Measurements from ENCODE around the gene TLK2. TPM values are rescaled to one million over a fixed set of nuclear protein-coding genes. Genes with fewer than 3 reads are reported as not detected.
"Not testable (repeated sequence)": the region's sequence is repeated elsewhere in the genome, so short reads cannot be mapped to it uniquely, and the experiment has no call there.

Gene TLK2
- total and polyA plus RNA-seq, 8 donors: 6.2 to 19.3 (median 13.3) TPM

DNA sequence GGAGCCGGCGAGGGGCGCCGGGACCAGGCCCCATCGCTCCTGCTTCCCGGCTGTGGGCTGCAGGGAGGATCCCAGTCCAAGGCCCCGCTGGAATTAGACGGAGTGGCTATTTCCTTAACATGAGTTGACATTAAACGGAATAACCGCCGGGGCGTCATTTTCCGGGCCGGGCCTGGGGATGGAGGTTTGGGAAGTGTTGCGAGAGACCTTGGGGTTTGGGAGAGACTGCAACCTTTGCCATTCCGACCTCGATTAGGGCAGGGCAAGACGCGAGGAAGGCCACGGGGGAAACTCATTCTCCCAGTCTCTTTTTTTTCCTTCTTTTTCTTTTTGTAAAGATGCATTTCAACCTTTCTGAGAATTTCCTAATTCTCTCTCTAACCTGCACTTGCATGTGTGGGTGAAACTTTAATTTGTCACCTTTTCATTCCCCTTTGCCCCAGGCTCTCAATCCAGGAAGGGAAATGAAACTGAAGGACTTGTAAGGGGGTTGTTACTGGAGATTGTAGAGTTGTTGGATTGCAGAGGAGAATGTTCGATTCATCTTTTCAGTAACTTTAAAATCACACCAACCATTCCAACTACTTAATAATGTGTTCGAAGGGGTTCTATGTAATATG, 1.1 kb downstream of the TLK2 start:
- H3K36me3 ChIP-seq; H3K27me3 ChIP-seq; intact Hi-C loops (cut with DNase I); H3K9me3 ChIP-seq: not testable (repeated sequence)
- ATAC-seq: peak in 3 of 4 donors; percentile 18 to 53 (median 35)
- Histone ChIP-seq H3K4me3 (peak overlapping the region; percentile 48 to 72 (median 65)), H3K4me1 (peaks cover 7 to 13% (median 10%) of the 10 kb centered on the region in 3 donors), H3K27ac (peak overlapping the region; percentile 73 to 87 (median 80))
- peak; percentile 32 for FAIRE-seq
- WGBS, 2 donors: 1 to 2% methylated on average over 16 to 20 of the region's 22 CpGs
- DNase-seq: peak in 5 of 6 donors; percentile 19 to 75 (median 42)

DNA sequence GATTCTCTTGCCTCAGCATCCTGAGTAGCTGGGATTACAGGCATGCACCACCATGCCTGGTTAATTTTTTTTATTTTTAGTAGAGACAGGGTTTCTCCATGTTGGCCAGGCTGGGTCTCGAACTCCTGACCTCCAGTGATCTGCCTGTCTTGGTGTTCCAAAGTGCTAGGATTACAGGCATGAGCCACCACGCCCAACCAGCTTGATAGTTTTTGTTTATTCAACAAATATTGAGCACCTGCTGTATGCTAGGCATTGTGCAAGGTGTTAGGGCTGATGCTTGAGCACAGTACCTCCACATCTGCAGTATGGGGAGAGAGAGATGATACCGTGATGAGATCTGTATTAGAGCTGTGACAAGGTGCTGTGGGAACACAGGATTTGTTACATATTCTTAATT, 3.9 kb downstream of the TLK2 start:
- DNase-seq: peak in 1 of 6 donors; percentile 5
- H3K36me3 ChIP-seq; H3K27me3 ChIP-seq; H3K4me3 ChIP-seq; H3K27ac ChIP-seq; intact Hi-C loops (cut with DNase I); FAIRE-seq; H3K9me3 ChIP-seq; ATAC-seq: not testable (repeated sequence)
- peaks cover 7 to 13% (median 10%) of the 10 kb centered on the region in 3 donors for H3K4me1 ChIP-seq
- WGBS, 2 donors: 74% methylated on average over 3 of the region's 3 CpGs

DNA sequence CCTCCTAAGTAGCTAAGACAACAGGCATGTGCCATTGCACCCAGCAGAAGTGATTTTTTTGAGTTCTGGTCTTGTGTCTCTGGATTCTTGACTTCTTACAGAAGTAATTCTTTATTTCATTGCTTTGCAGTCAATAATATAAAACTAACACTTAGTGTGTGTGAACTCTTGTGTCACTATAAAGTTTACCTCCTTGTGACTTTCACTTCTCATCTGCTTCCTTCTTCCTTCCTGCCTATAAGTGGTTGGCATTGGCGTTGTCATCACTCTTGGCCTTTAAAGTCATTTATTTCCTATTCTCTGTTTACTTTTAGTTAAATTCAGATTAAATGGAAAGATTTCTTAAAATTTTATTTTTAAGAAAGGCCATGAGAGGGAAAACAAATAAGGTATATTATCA, 12.4 kb downstream of the TLK2 start:
- 75 to 83% methylated on average over 1 of the region's 1 CpG for WGBS, 2 donors
- H3K4me3 ChIP-seq; DNase-seq; H3K27me3 ChIP-seq; H3K4me1 ChIP-seq; H3K9me3 ChIP-seq; H3K36me3 ChIP-seq; H3K27ac ChIP-seq; ATAC-seq; intact Hi-C loops (cut with DNase I); FAIRE-seq: not testable (repeated sequence)

DNA sequence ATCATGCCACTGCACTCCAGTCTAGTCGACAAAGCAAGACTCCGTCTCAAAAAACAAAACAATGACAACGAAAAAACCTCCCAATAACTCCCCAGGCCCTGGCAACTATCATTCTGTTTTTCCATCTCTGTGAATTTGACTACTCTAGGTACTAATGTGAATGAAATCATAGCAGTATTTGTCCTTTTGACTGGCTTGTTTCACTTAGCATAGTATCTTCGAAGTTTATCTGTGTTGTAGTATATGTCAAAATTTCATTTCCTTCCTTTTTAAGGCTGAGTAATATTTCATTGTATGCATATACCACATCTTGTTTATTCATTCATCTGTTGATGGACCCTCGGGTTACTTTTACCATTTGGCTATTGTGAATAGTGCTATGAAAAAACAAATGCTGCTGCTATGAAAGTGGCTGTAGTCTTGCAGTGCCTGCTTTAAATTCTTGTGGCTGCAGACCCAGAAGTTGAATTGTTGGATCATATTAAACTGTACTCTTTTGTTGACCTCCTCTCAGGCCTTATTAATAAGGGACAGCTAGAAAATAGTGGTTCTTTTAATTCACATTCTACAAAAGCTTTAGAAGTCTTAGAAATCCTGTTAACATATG, 14.5 kb downstream of the TLK2 start:
- WGBS, 2 donors: 88 to 89% methylated on average over 5 of the region's 5 CpGs
- H3K27ac ChIP-seq; H3K27me3 ChIP-seq; DNase-seq; ATAC-seq; H3K9me3 ChIP-seq; H3K4me3 ChIP-seq; H3K4me1 ChIP-seq; intact Hi-C loops (cut with DNase I); FAIRE-seq; H3K36me3 ChIP-seq: not testable (repeated sequence)

DNA sequence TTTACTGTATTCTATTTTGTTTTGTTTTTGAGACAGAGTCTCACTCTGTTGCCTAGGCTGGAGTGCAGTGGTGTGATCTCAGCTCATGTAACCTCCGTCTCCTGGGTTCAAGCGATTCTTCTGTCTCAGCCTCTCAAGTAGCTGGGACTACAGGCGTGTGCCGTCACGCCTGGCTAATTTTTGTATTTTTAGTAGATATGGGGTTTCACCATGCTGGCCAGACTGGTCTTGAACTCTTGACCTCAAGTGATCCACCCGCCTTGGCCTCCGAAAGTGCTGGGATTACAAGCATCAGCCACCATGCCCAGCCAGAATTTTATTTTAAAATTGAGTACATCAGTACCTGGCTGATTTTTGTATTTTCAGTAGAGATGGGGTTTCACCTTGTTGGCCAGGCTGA, 15.4 kb downstream of the TLK2 start:
- intact Hi-C loops (cut with DNase I); H3K36me3 ChIP-seq; DNase-seq; H3K27me3 ChIP-seq; ATAC-seq; H3K4me1 ChIP-seq; H3K9me3 ChIP-seq; FAIRE-seq; H3K4me3 ChIP-seq; H3K27ac ChIP-seq: not testable (repeated sequence)
- WGBS, 2 donors: 98 to 99% methylated on average over 7 of the region's 7 CpGs

GRCh38 chr17:62496344-62496743, 17.7 kb downstream of the TLK2 start:
- H3K36me3 ChIP-seq; intact Hi-C loops (cut with DNase I); H3K4me3 ChIP-seq; H3K27ac ChIP-seq; H3K4me1 ChIP-seq; DNase-seq; H3K27me3 ChIP-seq; ATAC-seq; FAIRE-seq; H3K9me3 ChIP-seq: not testable (repeated sequence)
- 98% methylated on average over 4 of the region's 4 CpGs for WGBS, 2 donors

- 94 to 96% methylated on average over 8 of the region's 8 CpGs for WGBS, 2 donors
- intact Hi-C loops (cut with DNase I); ATAC-seq: not testable (repeated sequence)
These were observed 20.2 kb downstream of the TLK2 start for GRCh38 chr17:62498796-62499195.

DNA sequence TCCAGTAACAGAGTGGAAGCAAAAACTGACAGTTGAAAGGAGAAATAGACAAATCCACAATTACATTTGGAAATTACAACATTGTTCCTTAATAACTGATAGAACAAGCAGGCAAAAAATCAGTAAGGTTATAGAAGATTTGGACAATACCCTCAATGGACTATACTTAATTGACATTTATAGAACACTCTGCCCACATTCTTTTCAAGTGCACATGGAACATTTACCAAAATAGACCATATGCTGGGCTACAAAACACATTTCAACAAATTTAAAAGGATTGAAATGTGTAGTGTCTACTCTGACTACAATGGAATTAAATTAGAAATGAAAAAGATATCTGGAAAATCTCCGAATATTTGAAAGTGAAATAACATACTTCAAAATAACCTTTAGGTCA, 21.8 kb downstream of the TLK2 start:
- 97 to 100% methylated on average over 1 of the region's 1 CpG for WGBS, 2 donors
- H3K4me3 ChIP-seq; H3K4me1 ChIP-seq; DNase-seq; H3K9me3 ChIP-seq; H3K27me3 ChIP-seq; H3K27ac ChIP-seq; intact Hi-C loops (cut with DNase I); H3K36me3 ChIP-seq; ATAC-seq; FAIRE-seq: not testable (repeated sequence)

More at GRCh38 chr17:62498796-62499195, 20.2 kb downstream of the TLK2 start:
- not testable (repeated sequence) for H3K27me3 ChIP-seq, H3K9me3 ChIP-seq, H3K4me1 ChIP-seq, FAIRE-seq, H3K4me3 ChIP-seq, H3K36me3 ChIP-seq, H3K27ac ChIP-seq, DNase-seq

GRCh38 chr17:62504857-62505256, 26.2 kb downstream of the TLK2 start:
- intact Hi-C loops (cut with DNase I); H3K9me3 ChIP-seq; DNase-seq: not testable (repeated sequence)

DNA sequence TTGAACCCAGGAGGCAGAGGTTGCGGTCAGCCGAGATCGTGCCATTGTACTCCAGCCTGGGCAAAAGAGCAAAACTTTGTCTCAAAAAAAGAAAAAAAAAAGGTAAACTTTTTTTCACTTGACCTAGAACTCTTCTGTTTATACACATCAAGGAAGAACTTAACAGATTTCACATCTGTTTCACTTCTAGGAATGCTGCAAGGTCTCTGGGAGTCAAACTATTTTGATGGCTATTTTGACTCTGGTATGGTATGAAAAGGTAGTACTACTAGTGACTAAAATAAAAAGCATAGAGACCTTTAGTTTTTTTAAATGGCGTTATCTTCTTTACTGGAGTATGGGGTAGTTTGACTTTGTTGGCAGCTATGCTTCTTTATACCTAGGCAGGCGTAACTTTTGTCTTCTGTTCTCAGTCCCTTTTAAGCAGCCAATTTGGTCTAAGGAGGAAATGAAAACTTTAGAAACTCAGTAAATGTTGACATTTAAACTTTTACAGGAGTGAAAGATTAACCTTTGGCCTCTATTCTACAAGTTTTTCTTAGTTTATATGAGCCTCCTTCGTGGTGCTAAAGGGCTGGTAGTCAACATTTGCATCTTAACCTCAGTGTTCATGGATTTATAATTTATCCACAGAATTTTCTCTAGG, 28.7 kb downstream of the TLK2 start:
- peak; percentile 27 to 54 (median 39) for ATAC-seq
- H3K27me3 ChIP-seq; H3K36me3 ChIP-seq; H3K9me3 ChIP-seq; FAIRE-seq; intact Hi-C loops (cut with DNase I); DNase-seq; H3K4me3 ChIP-seq: not testable (repeated sequence)
- WGBS, 2 donors: 39 to 43% methylated on average over 6 of the region's 6 CpGs
- Histone ChIP-seq H3K27ac (peak overlapping the region in 2 of 4 donors; percentile 31 to 66), H3K4me1 (peaks cover 0 to 17% (median 6%) of the 10 kb centered on the region in 3 donors)

More at GRCh38 chr17:62504857-62505256, 26.2 kb downstream of the TLK2 start:
- H3K27me3 ChIP-seq, H3K4me3 ChIP-seq, FAIRE-seq, H3K27ac ChIP-seq, H3K36me3 ChIP-seq, ATAC-seq: not testable (repeated sequence)
- WGBS, 2 donors: 96 to 99% methylated on average over 8 of the region's 8 CpGs
- H3K4me1 ChIP-seq: peaks cover 0 to 12% (median 6%) of the 10 kb centered on the region in 3 donors

- FAIRE-seq; H3K4me3 ChIP-seq; intact Hi-C loops (cut with DNase I); H3K9me3 ChIP-seq; H3K27me3 ChIP-seq; H3K36me3 ChIP-seq; DNase-seq: not testable (repeated sequence)
- peaks cover 0 to 17% (median 6%) of the 10 kb centered on the region in 3 donors for H3K4me1 ChIP-seq
- peak overlapping the region in 1 of 4 donors; percentile 30 for H3K27ac ChIP-seq
- ATAC-seq: peak; percentile 79 to 88 (median 80)
- WGBS, 2 donors: 87 to 89% methylated on average over 2 of the region's 3 CpGs
These were observed 31.7 kb downstream of the TLK2 start for GRCh38 chr17:62510247-62510819.

DNA sequence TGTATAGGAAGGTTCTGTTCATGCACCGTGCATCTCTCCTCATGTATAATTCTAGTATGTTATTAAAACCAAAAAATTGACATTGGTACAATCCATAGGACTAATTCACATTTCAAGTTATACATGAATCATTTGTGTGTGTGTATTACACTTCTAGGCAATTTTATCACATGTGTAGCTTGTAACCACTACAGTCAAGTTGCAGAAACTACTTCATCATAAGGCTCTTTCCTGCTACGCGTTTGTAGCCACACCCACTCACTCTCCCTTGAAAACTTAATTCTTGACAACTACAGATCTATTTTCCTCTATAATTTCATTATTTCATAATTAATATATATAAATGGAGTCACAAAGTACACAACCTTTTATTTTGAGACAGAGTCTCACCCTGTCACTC, 32.4 kb downstream of the TLK2 start:
- DNase-seq; intact Hi-C loops (cut with DNase I); H3K36me3 ChIP-seq; H3K9me3 ChIP-seq; FAIRE-seq; H3K27me3 ChIP-seq; H3K4me3 ChIP-seq; ATAC-seq: not testable (repeated sequence)
- 84% methylated on average over 3 of the region's 3 CpGs for WGBS, 2 donors
- peaks cover 0 to 16% (median 6%) of the 10 kb centered on the region in 3 donors for H3K4me1 ChIP-seq
- H3K27ac ChIP-seq: peak overlapping the region in 1 of 4 donors; percentile 30
